Right atrium auricular region (tissue), 2 donors: ENCODE results near the gene TAS1R2. TPM values are rescaled to one million over a fixed set of nuclear protein-coding genes. Genes with fewer than 3 reads are reported as not detected.
"Not testable (repeated sequence)": the region's sequence is repeated elsewhere in the genome, so short reads cannot be mapped to it uniquely, and the experiment has no call there.

Source experiments
- DNase-seq: peaks from one replicate; pipeline ENCODE4 v3.0.0-alpha.2; 2019; ENCODE audit warnings: low spot score
- H3K27ac ChIP-seq, 2 donors: fragments of 200-600 bp; sonication (generic); 1 replicate in 1 of 2; 2 replicates in 1 of 2; pipeline ENCODE4 v1.5.1; 2016 to 2019
- H3K27me3 ChIP-seq, 2 donors: fragments of 200-600 bp; sonication (generic); one replicate each; pipeline versions ENCODE4 v1.5.1 to v1.6.0; 2017 to 2019
- H3K36me3 ChIP-seq: fragments of 200-600 bp; sonication (generic); one replicate; pipeline ENCODE4 v1.5.1; 2016
- H3K4me1 ChIP-seq, 2 donors: fragments of 200-600 bp; sonication (generic); one replicate each; pipeline versions ENCODE4 v1.5.1 to v1.6.0; 2017 to 2019
- H3K4me3 ChIP-seq, 2 donors: fragments of 200-600 bp; sonication (generic); 1 replicate in 1 of 2; 2 replicates in 1 of 2; pipeline ENCODE4 v1.5.1; 2017 to 2019; ENCODE audit warnings: mild to moderate bottlenecking in 1 of 2, moderate library complexity in 1 of 2
- H3K9me3 ChIP-seq, 2 donors: fragments of 200-600 bp; sonication (generic); one replicate each; pipeline ENCODE4 v1.5.1; 2019
- CTCF ChIP-seq, 2 donors: fragments of 200-600 bp; sonication (generic); IDR thresholded peaks; one replicate each; pipeline ENCODE4 v1.5.1; 2019; ENCODE audit warnings: antibody characterized with exemption in 2 of 2
- total RNA-seq, 2 donors: library from RNA; depleted of rRNA; stranded (reverse); fragments of >200 nt; gene quantifications; one replicate each; pipeline ENCODE4 v1.1.0, GENCODE V29; 2016

Gene TAS1R2
- total RNA-seq, 2 donors from 2014 or later, result not detected

- Histone ChIP-seq H3K36me3 (no peaks in the 10 kb centered on the region), H3K4me3 (no peak overlapping the region), H3K27me3 (no peaks in the 10 kb centered on the region), H3K27ac (no peak overlapping the region), H3K9me3 (no peaks in the 10 kb centered on the region), H3K4me1 (no peaks in the 10 kb centered on the region)
- no peak for DNase-seq
- no peak for TF ChIP-seq CTCF (IDR thresholded peaks at IDR 0.05)
These were observed 3.9 kb downstream of the TAS1R2 start for GRCh38 chr1:18855573-18855972.

GRCh38 chr1:18854331-18855025 lies 5.0 kb downstream of the TAS1R2 start:
- no peaks in the 10 kb centered on the region for H3K9me3 ChIP-seq
- H3K4me3 ChIP-seq, result no peak overlapping the region
- no peaks in the 10 kb centered on the region for H3K36me3 ChIP-seq
- DNase-seq, result no peak
- H3K27me3 ChIP-seq, result no peaks in the 10 kb centered on the region
- TF ChIP-seq CTCF (IDR thresholded peaks at IDR 0.05), result no peak
- no peaks in the 10 kb centered on the region for H3K4me1 ChIP-seq
- H3K27ac ChIP-seq, result no peak overlapping the region

GRCh38 chr1:18852501-18852900 lies 7.0 kb downstream of the TAS1R2 start:
- TF ChIP-seq CTCF (IDR thresholded peaks at IDR 0.05), result no peak
- Histone ChIP-seq H3K27me3 (no peaks in the 10 kb centered on the region), H3K4me3 (no peak overlapping the region)

GRCh38 chr1:18849261-18849711 lies 10.2 kb downstream of the TAS1R2 start:
- no peak for DNase-seq
- no peaks in the 10 kb centered on the region for H3K4me1 ChIP-seq

More at GRCh38 chr1:18852501-18852900, 7.0 kb downstream of the TAS1R2 start:
- Histone ChIP-seq H3K27ac (no peak overlapping the region), H3K36me3 (no peaks in the 10 kb centered on the region), H3K9me3 (no peaks in the 10 kb centered on the region), H3K4me1 (no peaks in the 10 kb centered on the region)
- DNase-seq, result no peak

GRCh38 chr1:18847723-18848122 lies 11.7 kb downstream of the TAS1R2 start:
- not testable (repeated sequence) for H3K27ac ChIP-seq, H3K27me3 ChIP-seq, H3K36me3 ChIP-seq

More at GRCh38 chr1:18849261-18849711, 10.2 kb downstream of the TAS1R2 start:
- Histone ChIP-seq H3K4me3 (no peak overlapping the region), H3K36me3 (no peaks in the 10 kb centered on the region), H3K27ac (no peak overlapping the region), H3K27me3 (no peaks in the 10 kb centered on the region), H3K9me3 (no peaks in the 10 kb centered on the region)
- no peak for TF ChIP-seq CTCF (IDR thresholded peaks at IDR 0.05)

GRCh38 chr1:18840145-18840544 lies 19.3 kb downstream of the TAS1R2 start:
- Histone ChIP-seq H3K4me3 (no peak overlapping the region), H3K36me3 (no peaks in the 10 kb centered on the region), H3K27ac (no peak overlapping the region), H3K27me3 (no peaks in the 10 kb centered on the region), H3K9me3 (peaks cover 0 to 9% of the 10 kb centered on the region in 2 donors), H3K4me1 (no peaks in the 10 kb centered on the region)
- TF ChIP-seq CTCF (IDR thresholded peaks at IDR 0.05), result no peak
- no peak for DNase-seq

More at GRCh38 chr1:18847723-18848122, 11.7 kb downstream of the TAS1R2 start:
- not testable (repeated sequence) for H3K4me3 ChIP-seq, H3K4me1 ChIP-seq, DNase-seq, H3K9me3 ChIP-seq
